NCI-H1105 treated with DMSO at 0.1 percent for 48 hours (cell line): Measurements from ENCODE around the gene SPAST.
"Not testable (repeated sequence)": the region's sequence is repeated elsewhere in the genome, so short reads cannot be mapped to it uniquely, and the experiment has no call there.

Source experiments
- DNase-seq: peaks from one replicate; lab custom pipeline; 2025; lab: John Stamatoyannopoulos, UW

The SPAST gene

GRCh38 chr2:32124660-32125059 is 61.3 kb downstream of the SPAST start:
- DNase-seq, result no peak

- no peak for DNase-seq
Observed at GRCh38 chr2:32128636-32129035, 65.3 kb downstream of the SPAST start.

- no peak for DNase-seq
Observed at GRCh38 chr2:32129086-32129485, 65.7 kb downstream of the SPAST start.

- no peak for DNase-seq
Observed at GRCh38 chr2:32135409-32135808, 72.1 kb downstream of the SPAST start.

GRCh38 chr2:32136097-32136496 is 72.7 kb downstream of the SPAST start:
- DNase-seq, result no peak

- not testable (repeated sequence) for DNase-seq
Observed at GRCh38 chr2:32151544-32151943, 88.2 kb downstream of the SPAST start.

- DNase-seq, result no peak
Observed at GRCh38 chr2:32159678-32160077, 96.3 kb downstream of the SPAST start.

- no peak for DNase-seq
Observed at GRCh38 chr2:32161296-32161695, 97.9 kb downstream of the SPAST start.

GRCh38 chr2:32164254-32164653 is 100.9 kb downstream of the SPAST start:
- not testable (repeated sequence) for DNase-seq

- DNase-seq, result not testable (repeated sequence)
Observed at GRCh38 chr2:32165027-32165347, 101.6 kb downstream of the SPAST start.

- DNase-seq, result no peak
Observed at GRCh38 chr2:32166115-32166574, 102.8 kb downstream of the SPAST start.

GRCh38 chr2:32168513-32168912 is 105.2 kb downstream of the SPAST start:
- DNase-seq, result no peak

GRCh38 chr2:32172870-32173269 is 109.5 kb downstream of the SPAST start:
- DNase-seq, result no peak

- DNase-seq, result no peak
Observed at GRCh38 chr2:32182667-32183066, 119.3 kb downstream of the SPAST start.

GRCh38 chr2:32189011-32189410 is 125.7 kb downstream of the SPAST start:
- DNase-seq, result no peak

GRCh38 chr2:32192418-32192817 is 129.1 kb downstream of the SPAST start:
- DNase-seq, result no peak

GRCh38 chr2:32200814-32201213 is 137.5 kb downstream of the SPAST start:
- DNase-seq, result no peak

- DNase-seq, result not testable (repeated sequence)
Observed at GRCh38 chr2:32203428-32203827, 140.1 kb downstream of the SPAST start.
